ENCODE data around the gene IL17REL. TPM values are rescaled to one million over a fixed set of nuclear protein-coding genes. Genes with fewer than 3 reads are reported as not detected.
"Not testable (repeated sequence)": the region's sequence is repeated elsewhere in the genome, so short reads cannot be mapped to it uniquely, and the experiment has no call there.

IL17REL gene
- total RNA-seq, 1 donor from 2014 or later: under 0.01 TPM

- no peak for DNase-seq (ENCODE audit: low spot score in 2 of 2)
- FAIRE-seq: no peak
Observed at GRCh38 chr22:49993649-49994360, 18.8 kb downstream of the IL17REL start.

- no peak for FAIRE-seq
Observed at GRCh38 chr22:49992921-49993648, 19.5 kb downstream of the IL17REL start.

DNA sequence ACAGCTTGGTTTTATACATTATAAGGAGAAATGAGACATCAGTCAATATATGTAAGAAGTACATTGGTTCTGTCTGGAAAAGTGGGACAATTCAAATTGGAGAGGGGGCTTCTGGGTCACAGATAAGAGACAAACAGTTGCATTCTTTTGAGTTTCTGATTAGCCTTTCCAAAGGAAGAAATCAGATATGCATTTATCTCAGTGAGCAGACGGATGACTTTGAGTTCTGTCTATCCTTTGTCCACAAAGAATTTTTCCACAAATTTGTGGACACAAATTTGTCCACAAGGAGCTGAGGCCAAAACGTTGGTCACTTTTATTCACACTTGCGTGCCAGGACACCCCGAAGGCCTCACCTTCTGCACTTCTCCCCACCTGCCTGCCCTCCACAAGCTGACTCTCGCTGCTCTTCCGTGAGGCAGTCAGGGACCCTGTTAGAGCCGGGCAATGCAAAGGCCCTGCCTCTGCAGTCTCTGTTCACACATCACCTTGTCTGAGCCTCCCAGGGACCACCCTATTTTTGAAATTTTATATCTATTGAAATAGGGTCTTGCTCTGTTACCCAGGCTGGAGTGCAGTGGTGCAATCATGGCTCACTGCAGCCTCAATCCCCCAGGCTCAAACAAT is 20.5 kb downstream of the IL17REL start:
- FAIRE-seq: no peak
- no peak for DNase-seq (ENCODE audit: low spot score in 2 of 2)

More at GRCh38 chr22:49992921-49993648, 19.5 kb downstream of the IL17REL start:
- peak; percentile 76 to 80 for DNase-seq (ENCODE audit: low spot score in 2 of 2)

- DNase-seq (ENCODE audit: low spot score in 2 of 2) (no peak), FAIRE-seq (no peak)
Observed at GRCh38 chr22:49991167-49991566, 21.4 kb downstream of the IL17REL start.

DNA sequence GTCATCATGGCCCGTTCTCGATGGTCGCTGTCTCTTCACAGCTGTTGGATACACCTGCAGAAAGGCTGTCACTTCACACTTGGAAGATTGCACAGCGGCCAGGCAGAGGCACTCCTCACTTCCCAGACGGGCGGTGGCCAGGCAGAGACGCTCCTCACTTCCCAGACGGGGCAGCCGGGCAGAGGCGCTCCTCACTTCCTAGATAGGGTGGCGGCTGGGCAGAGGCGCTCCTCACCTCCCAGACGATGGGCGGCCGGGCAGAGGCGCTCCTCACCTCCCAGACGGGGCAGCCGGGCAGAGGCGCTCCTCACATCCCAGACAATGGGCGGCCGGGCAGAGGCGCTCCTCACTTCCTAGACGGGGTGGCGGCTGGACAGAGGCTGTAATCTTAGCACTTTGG is 22.7 kb downstream of the IL17REL start:
- DNase-seq (ENCODE audit: low spot score in 2 of 2); FAIRE-seq: not testable (repeated sequence)

DNA sequence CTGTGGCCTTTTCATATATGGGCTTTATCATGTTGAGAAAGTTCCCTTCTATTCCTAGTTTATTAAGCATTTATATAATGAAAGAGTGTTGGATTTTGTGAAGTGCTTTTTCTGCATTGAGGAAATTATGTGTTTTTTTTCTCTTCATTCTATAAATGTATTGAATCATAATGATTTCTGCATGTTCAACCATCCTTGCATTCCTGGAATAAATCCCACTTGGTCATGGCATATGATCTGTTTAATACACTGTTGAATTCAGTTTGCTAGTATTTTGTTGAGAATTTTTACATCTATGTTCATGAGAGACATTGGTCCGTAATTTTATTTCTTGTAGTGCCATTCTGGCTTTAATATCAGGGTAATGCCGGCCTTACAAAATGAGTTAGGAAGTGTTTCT is 26.2 kb downstream of the IL17REL start:
- no peak for FAIRE-seq

DNA sequence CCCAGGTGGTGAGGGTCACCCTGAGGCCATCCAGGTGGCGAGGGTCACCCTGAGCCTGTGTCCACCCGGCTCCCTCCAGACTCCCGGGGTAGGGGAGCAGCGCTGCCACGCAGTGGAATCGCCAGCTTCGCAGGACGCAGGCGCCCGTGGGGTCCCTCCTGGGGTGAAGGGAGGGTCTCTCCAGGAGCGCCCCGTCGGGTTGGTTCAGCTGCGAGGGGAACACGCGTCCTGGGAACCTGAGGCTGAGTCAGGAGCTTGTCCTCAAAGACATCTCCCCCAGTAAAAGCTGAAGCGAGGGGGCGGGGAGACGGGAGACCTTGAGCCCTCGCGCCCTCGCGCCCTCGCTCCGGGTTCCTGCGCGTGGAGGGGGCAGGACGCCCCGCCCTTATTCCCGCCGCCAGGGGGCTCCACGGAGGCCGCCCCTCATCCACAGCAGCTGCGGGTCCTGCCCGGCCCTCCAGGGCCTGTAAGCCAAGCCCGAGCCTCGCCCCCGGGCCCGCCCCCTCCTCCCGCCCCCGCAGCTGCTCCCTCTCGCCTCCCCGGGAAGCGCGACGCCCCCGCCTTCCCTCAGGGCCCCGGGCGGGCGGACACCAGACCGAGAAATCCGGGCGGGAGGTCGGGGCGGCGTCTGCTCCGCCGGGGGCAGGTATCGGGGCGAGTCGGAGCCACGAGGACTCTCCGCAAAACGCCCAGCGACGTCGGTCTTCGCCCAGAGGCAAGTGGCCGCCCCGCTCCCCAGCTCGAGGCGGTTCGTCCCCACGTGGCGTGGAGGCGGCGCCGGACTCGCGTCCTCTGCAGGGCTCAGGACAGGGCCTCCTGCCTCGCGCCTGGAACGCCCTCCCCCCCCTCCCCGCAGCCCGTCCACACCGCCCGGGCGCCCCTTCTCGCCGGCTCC is 29.2 kb downstream of the IL17REL start:
- FAIRE-seq (no peak), DNase-seq (ENCODE audit: low spot score in 2 of 2) (peak in 1 of 2 donors; percentile 55)

More for the DNA sequence above, 26.2 kb downstream of the IL17REL start:
- no peak for DNase-seq (ENCODE audit: low spot score in 2 of 2)

DNA sequence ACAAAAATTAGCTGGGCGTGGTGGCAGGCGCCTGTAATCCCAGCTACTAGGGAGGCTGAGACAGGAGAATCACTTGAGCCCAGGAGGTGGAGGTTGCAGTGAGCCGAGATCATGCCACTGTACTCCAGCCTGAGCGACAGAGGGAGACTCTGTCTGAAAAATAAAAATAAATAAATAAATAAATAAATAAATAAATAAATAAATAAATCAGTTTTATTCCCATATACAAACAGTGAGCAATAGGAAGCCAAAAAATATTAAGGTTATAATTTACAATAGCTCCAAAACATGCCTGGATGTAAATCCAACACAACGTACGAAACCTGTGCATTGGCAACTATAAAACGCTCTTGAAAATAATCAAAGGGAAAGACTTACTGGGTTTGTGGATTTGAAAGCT is 30.8 kb downstream of the IL17REL start:
- DNase-seq (ENCODE audit: low spot score in 2 of 2); FAIRE-seq: not testable (repeated sequence)

DNA sequence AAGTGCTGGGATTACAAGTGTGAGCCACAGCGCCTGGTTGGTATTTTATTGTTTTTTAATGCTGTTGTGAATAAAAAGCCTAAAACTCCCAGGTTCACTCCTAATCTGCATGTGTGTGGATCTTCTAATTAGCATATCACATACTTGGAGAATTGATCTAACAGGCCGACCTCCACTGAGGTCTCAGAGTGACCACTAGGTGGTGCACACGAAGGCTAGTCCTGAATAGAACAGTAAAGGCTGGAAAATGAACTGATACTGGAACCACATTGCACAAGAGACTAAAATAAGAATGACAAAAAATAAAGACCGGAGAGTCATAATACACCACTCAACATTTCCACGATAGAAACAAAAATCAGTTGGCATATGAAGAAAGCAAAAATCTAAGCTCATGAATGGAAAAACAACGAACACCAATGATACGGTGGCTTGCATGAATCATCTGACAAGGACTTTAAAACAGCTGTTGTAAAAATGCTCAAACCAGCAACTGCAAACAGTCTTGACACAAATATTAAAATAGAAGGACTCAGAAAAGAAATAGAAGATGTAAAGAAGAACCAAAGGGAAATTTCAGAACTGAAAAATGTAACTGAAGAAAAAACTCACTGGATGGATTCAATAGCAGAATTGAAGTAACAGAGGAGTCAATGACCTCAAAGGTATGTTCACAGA is 32.8 kb downstream of the IL17REL start:
- DNase-seq (ENCODE audit: low spot score in 2 of 2): no peak
- no peak for FAIRE-seq

DNA sequence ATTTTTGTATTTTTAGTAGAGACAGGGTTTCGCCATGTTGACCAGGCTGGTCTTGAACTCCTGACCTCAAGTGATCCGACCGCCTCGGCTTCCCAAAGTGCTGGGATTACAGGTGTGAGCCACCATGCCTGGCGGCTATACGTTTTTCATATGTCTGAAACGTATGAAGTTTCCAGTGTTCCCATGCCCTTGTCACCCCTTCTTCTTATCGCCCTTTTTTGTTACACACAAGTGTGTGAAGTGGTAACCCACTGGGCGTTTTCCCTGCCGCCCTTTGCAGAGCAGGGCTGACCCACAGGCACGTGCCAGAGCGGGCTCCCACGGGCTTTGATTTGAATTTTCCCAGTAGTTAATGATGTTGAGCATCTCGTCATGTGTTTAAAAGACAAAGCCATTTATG is 35.0 kb downstream of the IL17REL start:
- FAIRE-seq (no peak), DNase-seq (ENCODE audit: low spot score in 2 of 2) (no peak)

DNA sequence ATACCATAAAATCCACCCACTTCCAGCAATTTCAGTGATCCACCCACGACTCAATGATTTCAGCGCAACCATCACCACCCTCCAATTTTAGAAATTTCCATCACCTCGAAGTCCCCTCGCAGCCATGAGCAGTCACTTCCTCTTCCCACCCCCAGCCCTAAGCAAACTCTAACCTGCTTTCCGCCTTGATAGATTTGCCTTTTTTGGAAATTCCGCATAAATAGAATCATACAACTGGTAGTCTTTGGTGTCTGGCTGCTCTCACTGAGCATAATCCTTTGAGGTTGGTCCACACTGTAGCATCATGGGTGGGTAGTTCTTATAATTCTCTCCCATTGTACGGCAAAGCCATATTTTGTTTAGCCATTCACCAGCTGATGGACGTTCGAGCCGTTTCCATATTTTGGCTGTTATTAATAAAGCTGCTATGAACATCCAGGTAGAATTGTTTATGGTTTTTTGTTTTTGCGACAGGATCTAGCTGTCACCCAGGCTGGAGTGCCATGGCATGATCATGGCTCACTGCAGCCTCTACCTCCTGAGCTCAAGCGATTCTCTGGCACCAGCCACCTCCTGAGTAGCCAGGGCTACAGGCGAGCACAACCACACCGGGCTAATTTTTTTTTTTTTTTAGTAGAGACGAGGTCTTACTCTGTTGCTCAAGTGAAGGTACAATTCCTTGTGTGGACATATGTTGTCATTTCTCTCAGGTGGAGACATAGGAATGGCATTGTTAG is 36.0 kb downstream of the IL17REL start:
- FAIRE-seq: no peak
- no peak for DNase-seq (ENCODE audit: low spot score in 2 of 2)

GRCh38 chr22:49975543-49976389 is 36.8 kb downstream of the IL17REL start:
- no peak for FAIRE-seq
- DNase-seq (ENCODE audit: low spot score in 2 of 2): no peak

GRCh38 chr22:49973018-49973961 is 39.3 kb downstream of the IL17REL start:
- FAIRE-seq (no peak), DNase-seq (ENCODE audit: low spot score in 2 of 2) (no peak)

- no peak for DNase-seq (ENCODE audit: low spot score in 2 of 2)
Observed at GRCh38 chr22:49972163-49973017, 40.2 kb downstream of the IL17REL start.

DNA sequence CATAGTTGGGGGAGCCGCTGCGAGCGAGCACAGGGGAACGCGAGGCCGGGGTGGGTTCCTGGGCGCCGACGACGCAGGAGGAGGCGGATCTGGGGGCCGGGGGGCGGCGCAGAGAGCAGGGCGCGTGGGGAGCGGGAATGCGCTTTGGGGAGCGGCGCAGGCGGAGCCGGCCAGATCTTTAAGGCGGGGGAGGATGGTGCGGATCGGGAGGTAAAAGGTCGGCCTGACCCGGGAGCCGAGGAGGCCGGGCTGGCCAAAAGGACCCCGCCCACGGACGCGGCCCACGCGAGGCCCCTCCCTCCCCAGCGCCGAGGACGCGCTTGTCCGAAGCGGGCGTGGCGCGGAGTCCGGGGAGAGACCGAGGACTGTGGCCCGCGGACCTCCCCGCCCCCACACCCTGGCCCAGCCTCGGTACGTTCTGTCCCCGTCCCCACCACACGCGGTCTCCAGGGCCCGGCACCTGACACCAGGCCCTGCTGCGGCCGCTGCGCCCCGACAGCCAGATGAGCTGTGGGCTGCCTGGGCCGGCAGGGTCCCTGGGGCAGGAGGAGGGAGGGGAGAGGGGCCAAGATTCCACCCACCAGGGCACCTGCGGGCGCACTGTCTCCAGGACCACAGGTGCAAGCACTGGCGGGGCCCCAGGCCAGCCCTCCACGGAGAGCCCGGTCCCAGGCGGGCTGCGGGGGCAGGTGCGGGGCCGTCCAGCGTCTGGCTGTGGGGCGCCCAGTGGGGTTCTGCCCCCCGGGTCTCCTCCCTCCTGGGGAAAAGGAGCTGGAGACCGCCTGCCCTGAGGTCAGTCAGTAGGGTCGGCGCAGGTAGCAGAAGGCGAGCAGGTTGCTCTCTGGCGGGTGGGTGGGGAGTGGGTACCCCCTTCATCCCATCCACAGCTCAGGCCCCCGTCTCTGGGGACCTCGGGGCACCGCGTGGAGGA is 41.1 kb downstream of the IL17REL start:
- FAIRE-seq: no peak

More at GRCh38 chr22:49972163-49973017, 40.2 kb downstream of the IL17REL start:
- no peak for FAIRE-seq

More for the DNA sequence above, 41.1 kb downstream of the IL17REL start:
- peak; percentile 69 to 77 for DNase-seq (ENCODE audit: low spot score in 2 of 2)

All from frontal cortex (tissue), 4 donors.